Smooth muscle cell (in vitro differentiated cells): Measurements from ENCODE around the gene MOSPD2. TPM values are rescaled to one million over a fixed set of nuclear protein-coding genes. Genes with fewer than 3 reads are reported as not detected.
A peak's percentile ranks its signal among the peaks of the same experiment; 100 is the strongest.

Experiments used
- DNase-seq: peaks from one replicate; lab custom pipeline; 2025; ENCODE audit not compliant: unreplicated experiment; lab: John Stamatoyannopoulos, UW
- H2AFZ ChIP-seq: fragments of 200-600 bp; sonication (generic); 2 replicates; pipeline ENCODE4 v1.6.0; 2016; ENCODE audit warnings: antibody characterized with exemption, low read depth, mild to moderate bottlenecking
- H3F3A ChIP-seq: fragments of 200-600 bp; sonication (generic); 2 replicates; pipeline ENCODE4 v1.6.0; 2017; ENCODE audit warnings: antibody characterized with exemption, low read depth
- H3K27ac ChIP-seq: fragments of 200-600 bp; sonication (generic); 2 replicates; pipeline ENCODE4 v1.5.1; 2016; ENCODE audit warnings: low read depth, mild to moderate bottlenecking
- H3K27me3 ChIP-seq: fragments of 200-600 bp; sonication (generic); 2 replicates; pipeline ENCODE4 v1.6.1; 2016; ENCODE audit warnings: low read depth, mild to moderate bottlenecking
- H3K36me3 ChIP-seq: fragments of 200-600 bp; sonication (generic); 2 replicates; pipeline ENCODE4 v1.5.1; 2016; ENCODE audit warnings: low read depth
- H3K4me1 ChIP-seq: fragments of 200-600 bp; sonication (generic); 2 replicates; pipeline ENCODE4 v1.5.1; 2016; ENCODE audit warnings: low read depth
- H3K4me2 ChIP-seq: fragments of 200-600 bp; sonication (generic); 2 replicates; pipeline ENCODE4 v1.6.0; 2016; ENCODE audit warnings: mild to moderate bottlenecking
- H3K4me3 ChIP-seq: fragments of 200-600 bp; sonication (generic); 2 replicates; pipeline ENCODE4 v1.5.1; 2016; ENCODE audit warnings: mild to moderate bottlenecking
- H3K79me2 ChIP-seq: fragments of 200-600 bp; sonication (generic); 2 replicates; pipeline ENCODE4 v1.6.0; 2016; ENCODE audit warnings: low read depth, mild to moderate bottlenecking
- H3K9ac ChIP-seq: fragments of 200-600 bp; sonication (generic); 2 replicates; pipeline ENCODE4 v1.6.0; 2016; ENCODE audit warnings: low read depth
- H3K9me3 ChIP-seq: fragments of 200-600 bp; sonication (generic); replicated peaks from 2 replicates; pipeline ENCODE4 v1.5.1; 2016; ENCODE audit warnings: low read depth
- H4K20me1 ChIP-seq: fragments of 200-600 bp; sonication (generic); 2 replicates; pipeline ENCODE4 v1.6.0; 2016; ENCODE audit warnings: low read depth
- CTCF ChIP-seq: fragments of 200-600 bp; sonication (generic); IDR thresholded peaks from 2 replicates; pipeline ENCODE4 v1.5.1; 2017; ENCODE audit warnings: borderline replicate concordance, mild to moderate bottlenecking, antibody characterized with exemption; ENCODE audit not compliant: insufficient read depth, poor library complexity, severe bottlenecking
- WGBS: methylation state at CpG from one replicate; pipeline ENCODE4 v1.1.7; 2016; ENCODE audit warnings: low lambda C conversion rate; 5-methylcytosine and 5-hydroxymethylcytosine counted together
- polyA plus RNA-seq: library from polyadenylated mRNA; unstranded; fragments of >200 nt; fragmentation: Nextera tagmentation; extraction: Ambion mirVana; gene quantifications from 2 replicates; pipeline ENCODE4 v1.2.1, GENCODE V29; 2016
- total RNA-seq: library from RNA; depleted of rRNA; stranded (reverse); fragments of >200 nt; gene quantifications from 2 replicates; pipeline ENCODE4 v1.2.3, GENCODE V29; 2014

The MOSPD2 gene
- total and polyA plus RNA-seq, 2 experiments from 2014 or later: 10.6 to 20.0 TPM

GRCh38 chrX:14851526-14851925 lies 21.7 kb upstream of the MOSPD2 start:
- Histone ChIP-seq H3K27me3 (no peaks in the 10 kb centered on the region), H3K4me2 (no peak overlapping the region), H2AFZ (no peak overlapping the region), H3F3A (no peaks in the 10 kb centered on the region), H4K20me1 (no peaks in the 10 kb centered on the region), H3K36me3 (no peaks in the 10 kb centered on the region), H3K27ac (no peak overlapping the region), H3K9ac (no peak overlapping the region), H3K9me3 (no peaks in the 10 kb centered on the region), H3K79me2 (no peaks in the 10 kb centered on the region), H3K4me1 (no peaks in the 10 kb centered on the region), H3K4me3 (no peak overlapping the region)
- no peak for DNase-seq
- TF ChIP-seq CTCF: no peak
- 67% methylated on average over 3 of the region's 3 CpGs for WGBS

- H3K9ac ChIP-seq: no peak overlapping the region
- H3K4me1 ChIP-seq: no peaks in the 10 kb centered on the region
- 31% methylated on average over 1 of the region's 1 CpG for WGBS
- no peak for TF ChIP-seq CTCF
- H3K79me2 ChIP-seq: peaks cover 9% of the 10 kb centered on the region
- H3F3A ChIP-seq: no peaks in the 10 kb centered on the region
- H3K27ac ChIP-seq: peak overlapping the region; percentile 79
- no peaks in the 10 kb centered on the region for H4K20me1 ChIP-seq
- H3K36me3 ChIP-seq: no peaks in the 10 kb centered on the region
- H3K4me2 ChIP-seq: peak overlapping the region; percentile 62
- H3K9me3 ChIP-seq: peaks cover 9% of the 10 kb centered on the region
- H2AFZ ChIP-seq: no peak overlapping the region
- H3K4me3 ChIP-seq: no peak overlapping the region
- no peaks in the 10 kb centered on the region for H3K27me3 ChIP-seq
- no peak for DNase-seq
These were observed 8.6 kb upstream of the MOSPD2 start for GRCh38 chrX:14864631-14865030.

- peaks cover 9% of the 10 kb centered on the region for H3K79me2 ChIP-seq
- no peaks in the 10 kb centered on the region for H3F3A ChIP-seq
- no peaks in the 10 kb centered on the region for H3K36me3 ChIP-seq
- H3K27ac ChIP-seq: peak overlapping the region; percentile 79
- no peak overlapping the region for H3K9ac ChIP-seq
- peaks cover 9% of the 10 kb centered on the region for H3K9me3 ChIP-seq
- no peak for DNase-seq
- no peak overlapping the region for H3K4me3 ChIP-seq
- peak overlapping the region; percentile 62 for H3K4me2 ChIP-seq
- TF ChIP-seq CTCF: no peak
- no peaks in the 10 kb centered on the region for H3K27me3 ChIP-seq
- H4K20me1 ChIP-seq: no peaks in the 10 kb centered on the region
- no peaks in the 10 kb centered on the region for H3K4me1 ChIP-seq
- H2AFZ ChIP-seq: no peak overlapping the region
- WGBS: 48% methylated on average over 1 of the region's 1 CpG
These were observed 8.0 kb upstream of the MOSPD2 start for GRCh38 chrX:14865201-14865600.

GRCh38 chrX:14871767-14872166 lies 1.5 kb upstream of the MOSPD2 start:
- TF ChIP-seq CTCF: no peak
- Histone ChIP-seq H4K20me1 (no peaks in the 10 kb centered on the region), H3K27ac (no peak overlapping the region), H3K4me2 (peak overlapping the region; percentile 81), H3K36me3 (no peaks in the 10 kb centered on the region), H3K9me3 (peaks cover 4% of the 10 kb centered on the region), H3K4me1 (peaks cover 4% of the 10 kb centered on the region), H3F3A (no peaks in the 10 kb centered on the region), H3K79me2 (peaks cover 13% of the 10 kb centered on the region), H3K27me3 (no peaks in the 10 kb centered on the region), H3K9ac (no peak overlapping the region), H2AFZ (no peak overlapping the region), H3K4me3 (peak overlapping the region; percentile 57)
- 73% methylated on average over 1 of the region's 1 CpG for WGBS
- no peak for DNase-seq
